H1 (cell line): ENCODE data around the gene CTSA. TPM values are rescaled to one million over a fixed set of nuclear protein-coding genes. Genes with fewer than 3 reads are reported as not detected.

ENCODE experiments used
- CBX8 ChIP-seq: fragments of 300-800, 300-1000 bp; sonication (generic); IDR thresholded peaks from 2 replicates; pipeline ENCODE4 v1.7.1; 2016; ENCODE audit warnings: low read depth, low read length, borderline replicate concordance
- CHD7 ChIP-seq: fragments of 300-600 bp; sonication (generic); IDR thresholded peaks from 2 replicates; pipeline ENCODE4 v1.7.1; 2012; ENCODE audit warnings: low read length, moderate library complexity, mild to moderate bottlenecking, inconsistent platforms; ENCODE audit not compliant: insufficient replicate concordance
- EGR1 ChIP-seq: IDR thresholded peaks from 2 replicates; pipeline ENCODE4 v1.6.1; 2011; ENCODE audit warnings: low read depth, low read length, borderline replicate concordance
- EP300 ChIP-seq, 2 experiments: IDR thresholded peaks; 1 replicate in 1 of 2; 2 replicates in 1 of 2; pipeline ENCODE4 v1.6.1; 2011 to 2012; ENCODE audit warnings: low read depth in 2 of 2, low read length in 2 of 2, mild to moderate bottlenecking in 2 of 2, borderline replicate concordance in 1 of 2, inconsistent platforms in 1 of 2, moderate library complexity in 1 of 2
- GABPA ChIP-seq: IDR thresholded peaks from 2 replicates; pipeline ENCODE4 v1.6.1; 2011; ENCODE audit warnings: mild to moderate bottlenecking, low read length, moderate library complexity, borderline replicate concordance; ENCODE audit not compliant: insufficient read depth
- KDM1A ChIP-seq: fragments of 200-600, 300-600 bp; sonication (generic); IDR thresholded peaks from 2 replicates; pipeline ENCODE4 v1.7.1; 2016; ENCODE audit warnings: mild to moderate bottlenecking, low read length, borderline replicate concordance
- NANOG ChIP-seq: IDR thresholded peaks from 2 replicates; pipeline ENCODE4 v1.6.1; 2011; ENCODE audit warnings: low read length, low read depth, mild to moderate bottlenecking, inconsistent platforms; ENCODE audit not compliant: insufficient read depth, poor library complexity, severe bottlenecking
- POLR2AphosphoS5 ChIP-seq: IDR thresholded peaks from 2 replicates; pipeline ENCODE4 v1.6.1; 2011; ENCODE audit warnings: low read depth, low read length
- TEAD4 ChIP-seq: IDR thresholded peaks from 2 replicates; pipeline ENCODE4 v1.6.1; 2012; ENCODE audit warnings: low read depth, low read length, inconsistent platforms, mixed read lengths
- polyA plus RNA-seq, 7 experiments: library from polyadenylated mRNA; depleted of rRNA in 3 of 7; stranded (reverse) in 5 of 7; unstranded in 2 of 7; fragments of >200 nt in 5 of 7; fragments of 200-250 nt in 2 of 7; gene quantifications; 1 replicate in 5 of 7; 2 replicates in 1 of 7; 4 replicates in 1 of 7; pipeline versions ENCODE4 v1.2.1 to v1.2.3, GENCODE V29; 2011 to 2013; ENCODE audit warnings: missing spikeins in 2 of 7, mixed read lengths in 2 of 7
- total RNA-seq: library from RNA; stranded (reverse); fragmentation: NEBNext Ultra II Directional; extraction: Animal tissue kit (Norgen Biotek cat#: 25700); gene quantifications from 2 replicates; pipeline ENCODE4 v1.2.1, GENCODE V29; 2021

Gene CTSA
- total and polyA plus RNA-seq, 2 of the 8 experiments (the other 6 are each of a cell fraction or from before 2014, with no cell fraction given): 49.7 to 74.0 TPM

GRCh38 chr20:45892049-45892825, 1.1 kb downstream of the CTSA start (continued):
- TF ChIP-seq NANOG (no peak), KDM1A (no peak), EGR1 (no peak), POLR2AphosphoS5 (no peak), EP300 (IDR thresholded peaks at IDR 0.05; ENCODE audit: borderline replicate concordance in 1 of 2, low read depth in 2 of 2, low read length in 2 of 2) (no peak), CHD7 (no peak), GABPA (no peak), TEAD4 (no peak), CBX8 (no peak)
